ENCODE data around the gene RALBP1.
A peak's percentile ranks its signal among the peaks of the same experiment; 100 is the strongest.
"Not testable (repeated sequence)": the region's sequence is repeated elsewhere in the genome, so short reads cannot be mapped to it uniquely, and the experiment has no call there.

The RALBP1 gene

DNA sequence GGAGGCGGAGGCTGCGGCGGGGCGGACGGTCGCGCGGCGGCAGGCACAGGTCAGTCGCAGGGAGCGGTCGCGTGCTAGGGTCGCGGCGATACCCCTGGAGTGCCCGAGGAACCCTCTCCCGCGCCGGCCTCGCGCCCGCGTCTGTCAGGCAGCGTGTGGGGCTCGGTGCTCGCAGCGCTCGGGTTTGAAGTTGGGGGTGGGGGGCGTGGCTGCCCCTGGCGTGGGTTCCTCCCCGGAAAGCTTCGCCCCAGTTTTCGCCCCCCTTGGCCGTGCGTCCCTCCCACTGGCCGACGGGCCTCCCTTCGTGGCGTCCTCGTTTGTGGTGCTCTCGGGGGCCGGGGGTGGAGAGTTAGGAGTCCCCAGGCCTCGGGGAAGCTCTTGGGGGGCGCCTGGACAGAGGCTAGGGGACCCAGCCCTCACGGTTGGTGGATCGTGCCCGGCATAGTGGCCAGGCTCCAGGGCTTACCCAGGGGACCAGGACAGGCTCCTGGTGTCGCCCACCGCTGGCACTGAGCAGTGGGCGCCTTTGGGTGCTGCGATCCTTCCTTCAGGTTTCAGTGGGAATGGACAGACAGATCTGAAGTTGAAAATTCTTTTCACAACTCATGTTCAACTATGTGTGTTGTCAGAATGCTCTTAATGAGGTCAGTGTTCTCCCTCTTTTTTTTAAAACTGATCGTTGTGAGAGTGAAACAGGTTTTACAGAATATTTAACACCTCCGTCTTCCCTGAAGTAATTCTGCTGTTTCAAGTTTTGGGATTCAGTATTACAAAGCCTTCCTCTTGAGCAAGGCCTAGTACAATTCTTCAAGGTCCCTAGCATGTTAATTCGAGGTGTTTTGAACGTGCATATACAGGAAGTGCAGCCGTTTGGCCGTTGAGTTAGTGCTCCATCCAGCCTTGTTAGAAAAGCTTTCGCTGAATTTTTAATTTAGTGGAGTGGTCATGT, 604 bp downstream of the RALBP1 start:
- Mint-ChIP-seq H3K9me3 (no peaks in the 10 kb centered on the region), H3K4me1 (peaks cover 19% of the 10 kb centered on the region), H3K4me3 (peak overlapping the region; percentile 92), H3K27ac (peak overlapping the region; percentile 91), H3K36me3 (ENCODE audit: low read depth) (peaks cover 16% of the 10 kb centered on the region), H3K27me3 (peaks cover 13% of the 10 kb centered on the region)
- DNase-seq (peak; percentile 69), ATAC-seq (no peak)

DNA sequence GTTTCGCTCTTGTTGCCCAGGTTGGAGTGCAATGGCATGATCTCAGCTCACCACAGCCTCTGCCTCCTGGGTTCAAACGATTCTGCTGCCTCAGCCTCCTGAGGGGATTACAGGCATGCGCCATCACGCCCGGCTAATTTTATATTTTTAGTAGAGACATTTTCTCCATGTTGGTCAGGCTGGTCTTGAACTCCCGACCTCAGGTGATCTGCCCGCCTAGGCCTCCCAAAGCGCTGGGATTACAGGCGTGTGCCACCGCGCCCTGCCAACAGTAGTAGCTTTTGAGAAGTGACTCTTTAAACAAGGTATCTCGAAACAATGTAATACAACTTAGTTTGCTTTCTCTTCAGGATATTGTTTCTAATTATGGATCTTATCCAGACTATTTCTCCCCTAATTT, 1.6 kb downstream of the RALBP1 start:
- peaks cover 16% of the 10 kb centered on the region for H3K36me3 Mint-ChIP-seq (ENCODE audit: low read depth)
- not testable (repeated sequence) for H3K27me3 Mint-ChIP-seq, ATAC-seq, H3K9me3 Mint-ChIP-seq, DNase-seq
- peak overlapping the region; percentile 3 for H3K27ac Mint-ChIP-seq
- peaks cover 22% of the 10 kb centered on the region for H3K4me1 Mint-ChIP-seq
- H3K4me3 Mint-ChIP-seq: peak overlapping the region; percentile 92

DNA sequence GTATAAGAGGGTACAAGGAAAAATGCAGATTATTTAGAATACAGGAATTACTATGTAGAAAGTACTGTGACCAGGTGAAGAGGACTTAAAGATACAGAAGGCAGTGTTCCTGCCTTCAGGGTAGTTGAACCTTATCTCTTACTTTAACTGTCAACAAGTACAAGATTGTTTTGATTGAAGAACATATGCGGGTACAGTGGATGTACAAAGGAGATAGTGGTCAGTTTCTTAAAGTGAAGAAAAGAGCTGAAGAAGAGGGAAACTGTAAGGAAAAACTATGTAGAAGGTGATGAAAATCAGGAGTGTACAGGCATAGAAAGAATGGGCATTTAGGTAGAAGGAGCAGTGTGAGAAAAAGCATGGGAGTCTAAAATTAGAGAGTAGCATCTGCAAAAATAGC, 2.2 kb downstream of the RALBP1 start:
- peaks cover 10% of the 10 kb centered on the region for H3K27me3 Mint-ChIP-seq
- H3K9me3 Mint-ChIP-seq: no peaks in the 10 kb centered on the region
- DNase-seq (no peak), ATAC-seq (no peak)
- H3K27ac Mint-ChIP-seq: peak overlapping the region; percentile 3
- H3K36me3 Mint-ChIP-seq (ENCODE audit: low read depth): peaks cover 16% of the 10 kb centered on the region
- peak overlapping the region; percentile 92 for H3K4me3 Mint-ChIP-seq
- peaks cover 27% of the 10 kb centered on the region for H3K4me1 Mint-ChIP-seq

DNA sequence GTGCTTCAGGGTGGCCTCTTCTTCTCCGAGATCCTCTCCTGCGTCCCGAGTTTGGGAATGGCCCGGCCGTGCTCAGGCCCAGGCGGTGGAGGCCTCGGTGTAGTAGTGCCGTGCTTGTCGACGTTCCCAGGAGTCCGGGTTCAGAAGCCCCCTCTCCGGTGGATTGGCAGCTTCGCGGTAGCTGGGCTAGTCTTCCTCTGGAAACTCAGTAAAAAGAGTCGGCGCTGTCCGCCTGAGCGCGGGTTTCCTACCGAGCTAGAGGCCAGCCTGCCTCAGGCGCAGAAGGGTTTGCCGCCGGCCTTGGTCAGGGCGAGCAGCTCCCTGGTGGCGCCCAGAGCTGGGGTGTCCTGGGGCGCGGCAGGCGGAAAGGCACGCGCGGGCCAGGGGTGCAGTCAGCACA, 3.2 kb downstream of the RALBP1 start:
- H3K4me1 Mint-ChIP-seq: peaks cover 33% of the 10 kb centered on the region

DNA sequence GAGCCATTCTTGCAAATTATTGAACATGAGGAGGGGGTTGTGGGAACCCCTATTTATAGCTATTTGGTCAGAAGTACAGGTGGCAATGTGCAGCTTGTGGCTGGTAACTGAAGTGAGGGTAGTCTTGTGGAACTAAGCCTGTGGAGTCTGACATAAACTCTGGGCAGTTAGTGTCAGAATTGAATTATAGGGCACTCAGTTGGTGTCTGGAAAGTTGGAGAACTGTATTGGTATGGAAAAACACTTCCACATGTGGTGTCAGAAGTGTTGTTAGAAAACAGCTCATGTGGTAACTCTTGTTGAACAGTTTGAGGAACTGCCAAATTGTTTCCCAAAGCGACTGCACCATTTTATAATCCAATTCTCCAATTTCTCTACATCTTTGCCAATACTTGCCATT, 7.5 kb downstream of the RALBP1 start:
- peaks cover 24% of the 10 kb centered on the region for H3K4me1 Mint-ChIP-seq
- no peak for DNase-seq
- peaks cover 28% of the 10 kb centered on the region for H3K36me3 Mint-ChIP-seq (ENCODE audit: low read depth)
- H3K4me3 Mint-ChIP-seq: no peak overlapping the region
- H3K27me3 Mint-ChIP-seq: no peaks in the 10 kb centered on the region
- H3K27ac Mint-ChIP-seq: no peak overlapping the region
- H3K9me3 Mint-ChIP-seq: peaks cover 9% of the 10 kb centered on the region
- no peak for ATAC-seq

More for the DNA sequence above, 3.2 kb downstream of the RALBP1 start:
- no peak for ATAC-seq
- Mint-ChIP-seq H3K27ac (no peak overlapping the region), H3K27me3 (peaks cover 3% of the 10 kb centered on the region), H3K36me3 (ENCODE audit: low read depth) (peaks cover 22% of the 10 kb centered on the region), H3K4me3 (no peak overlapping the region), H3K9me3 (no peaks in the 10 kb centered on the region)
- no peak for DNase-seq

DNA sequence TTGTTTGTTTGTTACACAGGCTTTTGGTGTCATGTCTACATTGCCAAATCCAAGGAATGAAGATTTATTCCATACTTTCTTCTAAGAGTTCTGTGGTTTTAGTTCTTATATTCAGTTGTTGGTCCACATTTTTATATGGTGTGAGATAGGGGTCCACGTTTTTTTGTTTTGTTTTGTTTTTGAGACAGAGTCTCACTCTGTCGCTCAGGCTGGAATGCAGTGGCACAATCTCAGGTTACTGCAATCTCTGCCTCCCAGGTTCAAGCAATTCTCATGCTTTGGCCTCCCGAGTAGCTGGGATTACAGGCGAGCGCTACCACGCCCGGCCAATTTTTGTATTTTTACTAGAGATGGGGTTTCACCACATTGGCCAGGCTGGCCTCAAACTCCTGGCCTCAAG, 8.2 kb downstream of the RALBP1 start:
- no peak for ATAC-seq
- Mint-ChIP-seq H3K36me3 (ENCODE audit: low read depth) (peaks cover 25% of the 10 kb centered on the region), H3K4me3 (no peak overlapping the region), H3K9me3 (peaks cover 10% of the 10 kb centered on the region), H3K27me3 (no peaks in the 10 kb centered on the region), H3K27ac (no peak overlapping the region), H3K4me1 (peaks cover 24% of the 10 kb centered on the region)
- no peak for DNase-seq

DNA sequence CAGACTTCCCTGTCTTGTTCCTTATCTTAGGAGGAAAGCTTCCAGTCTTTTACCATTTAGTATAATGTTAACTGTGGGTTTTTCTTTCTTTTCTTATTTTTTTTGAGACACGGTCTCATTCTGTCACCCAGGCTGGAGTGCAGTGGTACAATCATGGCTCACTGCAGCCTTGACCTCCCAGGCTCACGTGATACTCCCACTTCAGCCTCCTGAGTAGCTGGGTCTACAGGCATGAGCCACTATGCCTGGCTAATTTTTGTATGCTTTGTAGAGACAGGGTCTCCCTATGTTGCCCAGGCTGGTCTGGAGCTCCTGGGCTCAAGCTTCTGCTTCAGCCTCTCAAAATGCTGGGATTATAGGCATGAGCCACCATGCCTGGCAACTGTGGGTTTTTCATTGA, 9.5 kb downstream of the RALBP1 start:
- not testable (repeated sequence) for H3K9me3 Mint-ChIP-seq, H3K27ac Mint-ChIP-seq, DNase-seq, H3K27me3 Mint-ChIP-seq, H3K4me3 Mint-ChIP-seq, ATAC-seq
- peaks cover 24% of the 10 kb centered on the region for H3K4me1 Mint-ChIP-seq
- H3K36me3 Mint-ChIP-seq (ENCODE audit: low read depth): peaks cover 20% of the 10 kb centered on the region

DNA sequence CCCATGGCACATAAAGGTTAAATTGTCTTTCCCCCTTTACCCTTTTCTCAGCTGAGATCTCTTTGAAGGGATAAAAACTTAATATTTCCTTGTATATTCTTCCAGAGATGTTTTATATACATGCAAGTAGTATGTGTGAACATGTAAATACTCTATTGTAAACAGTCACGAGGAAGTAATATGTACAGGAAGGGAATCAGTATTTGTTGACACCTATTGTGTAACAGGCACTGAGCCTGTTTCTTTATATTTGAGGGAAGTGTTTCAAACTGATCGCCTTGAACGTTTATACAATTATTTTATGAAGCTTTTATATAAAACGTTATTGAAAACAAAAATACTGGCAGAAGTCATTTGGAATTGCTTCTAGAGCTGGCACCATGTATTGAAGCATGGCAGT, 13.2 kb downstream of the RALBP1 start:
- peaks cover 9% of the 10 kb centered on the region for H3K4me1 Mint-ChIP-seq
- ATAC-seq: no peak

DNA sequence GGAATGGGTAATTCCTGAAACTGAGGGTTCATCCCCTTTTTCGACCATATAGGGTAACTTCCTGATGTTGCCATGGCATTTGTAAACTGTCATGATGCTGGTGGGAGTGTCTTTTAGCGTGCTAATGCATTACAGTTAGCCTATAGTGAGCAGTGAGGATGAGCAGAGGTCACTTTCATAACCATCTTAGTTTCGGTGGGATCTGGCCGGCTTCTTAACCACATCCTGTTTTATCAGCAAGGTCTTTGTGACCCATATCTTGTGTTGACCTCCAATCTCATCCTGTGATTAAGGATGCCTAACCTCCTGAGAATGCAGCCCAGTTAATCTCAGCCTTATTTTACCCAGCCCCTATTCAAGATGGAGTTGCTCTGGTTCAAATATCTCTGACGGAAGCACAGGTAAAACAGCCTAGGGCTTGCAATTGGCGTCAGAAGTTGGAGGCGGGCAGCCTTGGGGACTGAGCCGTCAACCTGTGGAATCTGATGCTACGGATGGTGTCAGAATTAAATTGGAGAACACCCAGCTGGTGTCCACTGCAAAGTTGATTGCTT, 19.5 kb downstream of the RALBP1 start:
- Mint-ChIP-seq H3K4me3 (no peak overlapping the region), H3K9me3 (peaks cover 13% of the 10 kb centered on the region), H3K4me1 (peaks cover 18% of the 10 kb centered on the region), H3K36me3 (ENCODE audit: low read depth) (peaks cover 16% of the 10 kb centered on the region), H3K27ac (no peak overlapping the region), H3K27me3 (no peaks in the 10 kb centered on the region)
- peak; percentile 54 for ATAC-seq
- no peak for DNase-seq

More for the DNA sequence above, 13.2 kb downstream of the RALBP1 start:
- Mint-ChIP-seq H3K4me3 (no peak overlapping the region), H3K36me3 (ENCODE audit: low read depth) (peaks cover 21% of the 10 kb centered on the region), H3K9me3 (peaks cover 20% of the 10 kb centered on the region), H3K27ac (no peak overlapping the region), H3K27me3 (no peaks in the 10 kb centered on the region)
- DNase-seq: no peak

DNA sequence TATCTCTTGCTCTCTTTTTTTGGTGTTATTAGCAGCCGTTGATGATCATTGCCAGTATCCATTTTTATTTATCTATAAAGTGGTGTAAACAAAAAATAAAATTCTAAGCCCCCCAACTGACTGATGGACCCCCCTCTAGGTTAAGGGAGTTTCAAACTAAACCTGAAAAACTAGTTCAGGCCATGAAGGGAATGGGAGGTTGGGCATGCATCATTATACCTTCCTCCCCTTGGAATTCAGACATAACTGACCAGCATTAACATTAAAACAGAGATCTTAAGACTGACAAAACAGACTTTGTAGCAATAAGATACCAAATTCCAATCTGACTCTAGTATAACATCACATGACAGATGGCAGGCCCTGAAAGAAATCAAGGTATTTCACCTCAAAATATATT, 20.2 kb downstream of the RALBP1 start:
- DNase-seq (no peak), ATAC-seq (no peak)
- no peak overlapping the region for H3K27ac Mint-ChIP-seq
- H3K9me3 Mint-ChIP-seq: peaks cover 13% of the 10 kb centered on the region
- no peaks in the 10 kb centered on the region for H3K27me3 Mint-ChIP-seq
- peaks cover 18% of the 10 kb centered on the region for H3K4me1 Mint-ChIP-seq
- peaks cover 20% of the 10 kb centered on the region for H3K36me3 Mint-ChIP-seq (ENCODE audit: low read depth)
- no peak overlapping the region for H3K4me3 Mint-ChIP-seq

DNA sequence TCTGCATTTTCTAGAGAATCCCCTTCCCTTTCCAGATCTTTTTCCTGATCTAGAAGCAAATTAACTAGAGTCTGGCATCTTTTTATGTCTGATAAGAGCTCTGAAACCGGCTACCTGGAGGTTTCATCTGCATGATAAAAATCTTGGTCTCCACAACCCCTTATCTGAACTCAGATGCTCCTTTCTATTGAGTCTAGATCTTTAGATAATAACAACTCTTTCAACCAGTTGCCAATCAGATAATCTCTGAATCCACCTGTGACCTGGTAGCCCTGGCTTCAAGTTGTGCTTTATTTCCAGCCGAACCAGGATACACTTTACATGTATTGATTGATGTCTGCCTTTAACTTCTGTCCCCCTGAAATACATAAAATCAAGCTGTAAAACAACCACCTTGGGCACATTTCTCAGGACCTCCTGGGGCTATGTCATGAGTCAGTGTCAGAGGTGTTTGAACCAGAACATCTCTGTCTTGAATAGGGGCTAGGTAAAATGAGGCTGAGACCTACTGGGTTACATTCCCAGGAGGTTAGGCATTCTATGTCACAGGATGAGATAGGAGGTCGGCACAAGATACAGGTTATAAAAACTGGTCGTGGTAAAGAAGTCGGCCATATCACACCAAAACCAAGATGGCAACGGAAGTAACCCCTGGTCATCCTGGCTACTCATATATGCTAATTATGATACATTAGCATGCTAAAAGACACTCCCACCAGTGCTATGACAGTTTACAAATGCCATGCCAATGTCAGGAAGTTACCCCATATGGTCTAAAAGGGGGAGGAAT, 20.8 kb downstream of the RALBP1 start:
- H3K4me1 Mint-ChIP-seq: peaks cover 18% of the 10 kb centered on the region
- DNase-seq: no peak
- H3K4me3 Mint-ChIP-seq: no peak overlapping the region
- H3K27me3 Mint-ChIP-seq: no peaks in the 10 kb centered on the region
- ATAC-seq: no peak
- H3K36me3 Mint-ChIP-seq (ENCODE audit: low read depth): peaks cover 21% of the 10 kb centered on the region
- H3K9me3 Mint-ChIP-seq: peaks cover 13% of the 10 kb centered on the region
- H3K27ac Mint-ChIP-seq: no peak overlapping the region

DNA sequence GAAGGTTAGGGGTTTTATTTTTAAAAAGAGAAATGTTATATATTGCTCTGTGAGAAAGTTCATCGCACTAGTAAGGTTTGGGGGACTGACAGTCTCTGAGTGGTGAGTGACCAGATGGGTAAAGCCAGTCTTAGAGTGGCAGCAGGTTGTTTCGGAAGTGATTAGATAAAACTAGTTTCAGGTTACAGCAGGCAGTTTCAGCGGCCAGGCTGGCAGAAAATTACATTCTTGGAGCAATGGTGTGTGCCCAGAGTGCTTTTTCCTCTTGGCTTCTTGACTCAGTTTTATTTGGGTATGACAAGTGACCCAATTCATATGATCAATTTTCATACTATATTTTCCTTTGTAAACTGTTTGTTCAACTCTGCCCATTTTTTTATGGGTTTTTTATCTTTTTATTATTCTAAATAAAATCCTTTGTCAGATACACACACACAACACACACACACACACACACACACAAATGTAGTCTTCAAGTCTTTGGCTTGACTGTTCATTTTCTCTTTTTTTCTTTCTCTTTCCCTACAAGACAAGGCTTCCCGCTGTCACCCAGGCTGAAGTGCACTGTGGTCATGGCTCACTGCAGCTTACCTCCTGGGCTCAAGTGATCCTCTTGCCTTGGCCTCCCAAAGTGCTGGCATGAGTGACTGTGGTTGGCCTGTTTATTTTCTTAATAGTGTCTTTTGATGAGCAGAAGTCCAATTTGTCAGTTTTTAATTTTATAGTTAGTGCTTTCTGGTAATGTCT, 30.9 kb downstream of the RALBP1 start:
- H3K27ac Mint-ChIP-seq: peak overlapping the region; percentile 2

DNA sequence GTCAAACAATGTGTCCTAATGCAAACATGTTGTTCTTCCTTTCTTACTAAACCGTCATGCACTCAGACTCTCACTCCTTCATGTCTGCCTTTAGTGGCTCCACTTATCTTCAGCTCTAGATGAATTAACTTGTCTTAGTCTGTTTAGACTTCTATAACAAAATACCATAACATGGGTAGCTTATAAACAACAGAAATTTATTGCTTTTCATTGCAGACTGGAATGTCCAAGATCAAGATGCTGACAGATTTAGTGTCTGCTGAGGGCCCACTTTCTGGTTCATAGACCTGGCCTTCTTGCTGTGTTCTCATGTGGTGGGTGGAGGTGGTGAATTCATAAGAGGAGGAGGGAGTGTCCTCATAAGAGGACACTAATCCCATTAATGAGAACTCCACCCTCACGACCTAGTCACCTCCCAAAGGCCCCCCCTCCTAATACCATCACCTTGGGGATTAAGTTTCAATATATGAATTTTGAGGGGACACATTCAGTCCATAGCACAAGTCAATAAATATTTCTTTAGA, 32.3 kb downstream of the RALBP1 start:
- no peaks in the 10 kb centered on the region for H3K27me3 Mint-ChIP-seq
- DNase-seq (no peak), ATAC-seq (no peak)
- H3K27ac Mint-ChIP-seq: no peak overlapping the region
- H3K36me3 Mint-ChIP-seq (ENCODE audit: low read depth): peaks cover 10% of the 10 kb centered on the region
- H3K4me3 Mint-ChIP-seq: no peak overlapping the region
- peaks cover 28% of the 10 kb centered on the region for H3K4me1 Mint-ChIP-seq
- peaks cover 5% of the 10 kb centered on the region for H3K9me3 Mint-ChIP-seq

More for the DNA sequence above, 30.9 kb downstream of the RALBP1 start:
- Mint-ChIP-seq H3K36me3 (ENCODE audit: low read depth) (peaks cover 18% of the 10 kb centered on the region), H3K4me3 (no peak overlapping the region), H3K9me3 (peaks cover 17% of the 10 kb centered on the region), H3K4me1 (peaks cover 28% of the 10 kb centered on the region), H3K27me3 (no peaks in the 10 kb centered on the region)
- DNase-seq (no peak), ATAC-seq (no peak)
